H9 (cell line): ENCODE results near the gene SETD6. TPM values are rescaled to one million over a fixed set of nuclear protein-coding genes. Genes with fewer than 3 reads are reported as not detected.

Source experiments
- DNase-seq: peaks from one replicate; pipeline ENCODE4 v3.0.0-alpha.2; 2017
- H2AFZ ChIP-seq: one replicate; pipeline ENCODE4 v1.6.1; 2013; ENCODE audit warnings: mild to moderate bottlenecking, low read length, control low read depth, moderate library complexity
- H2AK5ac ChIP-seq: 2 replicates; pipeline ENCODE4 v1.6.1; 2013; ENCODE audit warnings: low read length, control low read depth, mixed read lengths; ENCODE audit not compliant: insufficient read length
- H2BK120ac ChIP-seq: one replicate; pipeline ENCODE4 v1.6.1; 2013; ENCODE audit warnings: low read depth, mild to moderate bottlenecking, low read length, control low read depth, inconsistent platforms; ENCODE audit not compliant: poor library complexity, severe bottlenecking
- H2BK12ac ChIP-seq: 2 replicates; pipeline ENCODE4 v1.6.1; 2013; ENCODE audit warnings: low read length, control low read depth, mixed read lengths, low read depth; ENCODE audit not compliant: insufficient read length
- H2BK15ac ChIP-seq: 2 replicates; pipeline ENCODE4 v1.6.1; 2013; ENCODE audit warnings: low read depth, low read length, control low read depth
- H2BK20ac ChIP-seq: one replicate; pipeline ENCODE4 v1.6.1; 2013; ENCODE audit warnings: low read depth, mild to moderate bottlenecking, low read length, control low read depth, inconsistent platforms; ENCODE audit not compliant: poor library complexity, severe bottlenecking
- H2BK5ac ChIP-seq: 2 replicates; pipeline ENCODE4 v1.6.1; 2013; ENCODE audit warnings: low read length, control low read depth, mixed read lengths; ENCODE audit not compliant: insufficient read length
- H3K14ac ChIP-seq: 2 replicates; pipeline ENCODE4 v1.6.1; 2013; ENCODE audit warnings: low read length, control low read depth; ENCODE audit not compliant: insufficient read depth
- H3K18ac ChIP-seq: 2 replicates; pipeline ENCODE4 v1.6.1; 2013; ENCODE audit warnings: low read depth, mild to moderate bottlenecking, mixed read lengths, low read length, control low read depth; ENCODE audit not compliant: insufficient read length
- H3K23ac ChIP-seq: 2 replicates; pipeline ENCODE4 v1.6.1; 2013; ENCODE audit warnings: low read length, control low read depth, mixed read lengths, low read depth; ENCODE audit not compliant: insufficient read length
- H3K23me2 ChIP-seq: 2 replicates; pipeline ENCODE4 v1.6.1; 2013; ENCODE audit warnings: low read depth, mild to moderate bottlenecking, mixed read lengths, low read length, control low read depth; ENCODE audit not compliant: insufficient read length, poor library complexity, severe bottlenecking
- H3K27ac ChIP-seq: 2 replicates; pipeline ENCODE4 v1.5.1; 2013; ENCODE audit warnings: low read length, control low read depth, mixed read lengths, low read depth; ENCODE audit not compliant: insufficient read length
- H3K27me3 ChIP-seq: 2 replicates; pipeline ENCODE4 v1.6.1; 2013; ENCODE audit warnings: low read length, control low read depth, inconsistent platforms; ENCODE audit not compliant: insufficient read depth
- H3K4ac ChIP-seq: 2 replicates; pipeline ENCODE4 v1.6.1; 2013; ENCODE audit warnings: low read depth, mild to moderate bottlenecking, control low read depth, inconsistent platforms, low read length, moderate library complexity
- H3K4me1 ChIP-seq: 2 replicates; pipeline ENCODE4 v1.6.1; 2013; ENCODE audit warnings: low read length, control low read depth, inconsistent platforms; ENCODE audit not compliant: insufficient read depth
- H3K4me2 ChIP-seq: 2 replicates; pipeline ENCODE4 v1.6.1; 2013; ENCODE audit warnings: low read length, control low read depth, mixed read lengths; ENCODE audit not compliant: insufficient read length, insufficient read depth
- H3K56ac ChIP-seq: 2 replicates; pipeline ENCODE4 v1.6.1; 2013; ENCODE audit warnings: low read depth, mild to moderate bottlenecking, mixed read lengths, low read length, control low read depth; ENCODE audit not compliant: insufficient read length
- H3K79me1 ChIP-seq: 2 replicates; pipeline ENCODE4 v1.6.1; 2013; ENCODE audit warnings: low read depth, mild to moderate bottlenecking, moderate library complexity, low read length, control low read depth, inconsistent platforms; ENCODE audit not compliant: insufficient read depth, poor library complexity, severe bottlenecking
- H3K79me2 ChIP-seq: 2 replicates; pipeline ENCODE4 v1.6.1; 2013; ENCODE audit warnings: low read length, control low read depth, inconsistent platforms; ENCODE audit not compliant: insufficient read depth
- H3K9ac ChIP-seq: 2 replicates; pipeline ENCODE4 v1.6.1; 2013; ENCODE audit warnings: low read length, control low read depth, mixed read lengths; ENCODE audit not compliant: insufficient read length; ENCODE audit errors: extremely low read depth
- H3K9me3 ChIP-seq: one replicate; pipeline ENCODE4 v1.6.1; 2013; ENCODE audit warnings: low read depth, low read length, inconsistent platforms; ENCODE audit not compliant: control insufficient read depth
- H3T11ph ChIP-seq: one replicate; pipeline ENCODE4 v1.6.1; 2013; ENCODE audit warnings: mild to moderate bottlenecking, low read length, control low read depth, inconsistent platforms
- H4K20me1 ChIP-seq: one replicate; pipeline ENCODE4 v1.6.1; 2013; ENCODE audit not compliant: control insufficient read depth, insufficient read length, insufficient read depth
- H4K5ac ChIP-seq: 2 replicates; pipeline ENCODE4 v1.6.1; 2013; ENCODE audit warnings: low read depth, mild to moderate bottlenecking, mixed read lengths, low read length, control low read depth; ENCODE audit not compliant: insufficient read length
- H4K8ac ChIP-seq: replicated peaks from 2 replicates; pipeline ENCODE4 v1.6.1; 2013; ENCODE audit warnings: low read length, control low read depth, mixed read lengths, low read depth; ENCODE audit not compliant: insufficient read length
- H4K91ac ChIP-seq: 2 replicates; pipeline ENCODE4 v1.6.1; 2013; ENCODE audit warnings: low read depth, mild to moderate bottlenecking, moderate library complexity, mixed read lengths, low read length, control low read depth; ENCODE audit not compliant: insufficient read length
- H3K27ac Mint-ChIP-seq, 3 experiments: 2 replicates in 2 of 3; 3 replicates in 1 of 3; pipeline ENCODE4 v1.8.0; 2020 to 2021; ENCODE audit warnings: mixed read lengths in 3 of 3, mild to moderate bottlenecking in 1 of 3, moderate library complexity in 1 of 3
- H3K27me3 Mint-ChIP-seq: 2 replicates; pipeline ENCODE4 v1.8.0; 2021; ENCODE audit warnings: low read depth, mild to moderate bottlenecking, moderate library complexity, mixed read lengths
- H3K36me3 Mint-ChIP-seq, 3 experiments: 2 replicates in 2 of 3; 3 replicates in 1 of 3; pipeline ENCODE4 v1.8.0; 2020 to 2021; ENCODE audit warnings: low read depth in 3 of 3, mixed read lengths in 3 of 3; ENCODE audit not compliant: insufficient read depth in 1 of 3
- H3K4me1 Mint-ChIP-seq, 2 experiments: 2 replicates each; pipeline ENCODE4 v1.8.0; 2020; ENCODE audit warnings: mixed read lengths in 2 of 2
- H3K4me3 Mint-ChIP-seq, 2 experiments: 2 replicates in 1 of 2; 3 replicates in 1 of 2; pipeline ENCODE4 v1.8.0; 2020 to 2021; ENCODE audit warnings: mild to moderate bottlenecking in 2 of 2, mixed read lengths in 2 of 2, moderate library complexity in 1 of 2
- H3K9me3 Mint-ChIP-seq, 2 experiments: 2 replicates in 1 of 2; 3 replicates in 1 of 2; pipeline ENCODE4 v1.8.0; 2020; ENCODE audit warnings: mild to moderate bottlenecking in 2 of 2, mixed read lengths in 2 of 2, moderate library complexity in 1 of 2
- WGBS: extraction: QIAGEN DNeasy Blood & Tissue Kit; methylation state at CpG from one replicate; pipeline ENCODE4 v1.1.7; 2013; ENCODE audit warnings: missing lambda C conversion rate, low lambda C conversion rate, mixed read lengths; ENCODE audit not compliant: insufficient read length; ENCODE audit errors: extremely low coverage; 5-methylcytosine and 5-hydroxymethylcytosine counted together
- total RNA-seq: library from RNA; stranded (reverse); gene quantifications from 2 replicates; pipeline ENCODE4 v1.2.1, GENCODE V29; 2021
- TF ChIP-seq, protein P1 (sequence below): fragments of 200-600 bp; sonication (generic); conservative IDR thresholded peaks from 3 replicates; pipeline ENCODE4 v1.8.0; 2021; ENCODE audit warnings: antibody characterized with exemption, mild to moderate bottlenecking

The SETD6 gene
- total RNA-seq, 1 experiment from 2014 or later = 55.6 TPM

- Mint-ChIP-seq H3K36me3 (peaks cover 0 to 6% (median 0%) of the 10 kb centered on the region in 3 experiments; a peak in 1 of 7 replicates), H3K27ac (peak overlapping the region in 2 of 3 experiments; percentile 48 to 81; a peak in 2 of 7 replicates), H3K27me3 (peaks cover 42% of the 10 kb centered on the region), H3K4me3 (no peak overlapping the region), H3K4me1 (peaks cover 11 to 40% of the 10 kb centered on the region in 2 experiments), H3K9me3 (peaks cover 0 to 3% of the 10 kb centered on the region in 2 experiments; a peak in 1 of 5 replicates)
- no peaks in the 10 kb centered on the region for H4K20me1 ChIP-seq
- H3K9me3 ChIP-seq = no peaks in the 10 kb centered on the region
- H3K4me1 ChIP-seq = no peaks in the 10 kb centered on the region
- H3K9ac ChIP-seq = no peak overlapping the region
- TF ChIP-seq, protein P1, sequence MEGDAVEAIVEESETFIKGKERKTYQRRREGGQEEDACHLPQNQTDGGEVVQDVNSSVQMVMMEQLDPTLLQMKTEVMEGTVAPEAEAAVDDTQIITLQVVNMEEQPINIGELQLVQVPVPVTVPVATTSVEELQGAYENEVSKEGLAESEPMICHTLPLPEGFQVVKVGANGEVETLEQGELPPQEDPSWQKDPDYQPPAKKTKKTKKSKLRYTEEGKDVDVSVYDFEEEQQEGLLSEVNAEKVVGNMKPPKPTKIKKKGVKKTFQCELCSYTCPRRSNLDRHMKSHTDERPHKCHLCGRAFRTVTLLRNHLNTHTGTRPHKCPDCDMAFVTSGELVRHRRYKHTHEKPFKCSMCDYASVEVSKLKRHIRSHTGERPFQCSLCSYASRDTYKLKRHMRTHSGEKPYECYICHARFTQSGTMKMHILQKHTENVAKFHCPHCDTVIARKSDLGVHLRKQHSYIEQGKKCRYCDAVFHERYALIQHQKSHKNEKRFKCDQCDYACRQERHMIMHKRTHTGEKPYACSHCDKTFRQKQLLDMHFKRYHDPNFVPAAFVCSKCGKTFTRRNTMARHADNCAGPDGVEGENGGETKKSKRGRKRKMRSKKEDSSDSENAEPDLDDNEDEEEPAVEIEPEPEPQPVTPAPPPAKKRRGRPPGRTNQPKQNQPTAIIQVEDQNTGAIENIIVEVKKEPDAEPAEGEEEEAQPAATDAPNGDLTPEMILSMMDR = no peak
- H2BK5ac ChIP-seq = no peak overlapping the region
- H3K27me3 ChIP-seq = no peaks in the 10 kb centered on the region; the same call in 1 of the 2 replicates
- H2AFZ ChIP-seq = no peak overlapping the region
- no peak overlapping the region for H3K23ac ChIP-seq
- H4K5ac ChIP-seq = no peak overlapping the region
- no peaks in the 10 kb centered on the region for H3K79me2 ChIP-seq
- whole genome bisulfite sequencing = no CpG with 5 or more reads among the region's 10 CpGs
- no peak overlapping the region for H3K56ac ChIP-seq
- H2BK20ac ChIP-seq = no peak overlapping the region
- no peak overlapping the region for H2BK12ac ChIP-seq
- no peaks in the 10 kb centered on the region for H3K23me2 ChIP-seq
- H3K27ac ChIP-seq = no peak overlapping the region
- H3K79me1 ChIP-seq = no peaks in the 10 kb centered on the region
- H3K4ac ChIP-seq = no peak overlapping the region
- H4K91ac ChIP-seq = no peak overlapping the region
- H3K14ac ChIP-seq = no peak overlapping the region
- H4K8ac ChIP-seq = no peak overlapping the region
- no peak for DNase-seq
- no peak overlapping the region for H3K4me2 ChIP-seq
- no peak overlapping the region for H3T11ph ChIP-seq
- H2BK15ac ChIP-seq = no peak overlapping the region
- H2AK5ac ChIP-seq = no peak overlapping the region
- no peak overlapping the region for H2BK120ac ChIP-seq
- no peak overlapping the region for H3K18ac ChIP-seq
Measured at GRCh38 chr16:58471209-58471975, 43.9 kb upstream of the SETD6 start.
